Fibroblast of the conjunctiva (primary cell): Measurements from ENCODE around the gene ABCA6.
"Not testable (repeated sequence)": the region's sequence is repeated elsewhere in the genome, so short reads cannot be mapped to it uniquely, and the experiment has no call there.

Source experiments
- DNase-seq: peaks from one replicate; pipeline ENCODE4 v3.0.0-alpha.2; 2010; ENCODE audit warnings: low read depth

The ABCA6 gene

DNA sequence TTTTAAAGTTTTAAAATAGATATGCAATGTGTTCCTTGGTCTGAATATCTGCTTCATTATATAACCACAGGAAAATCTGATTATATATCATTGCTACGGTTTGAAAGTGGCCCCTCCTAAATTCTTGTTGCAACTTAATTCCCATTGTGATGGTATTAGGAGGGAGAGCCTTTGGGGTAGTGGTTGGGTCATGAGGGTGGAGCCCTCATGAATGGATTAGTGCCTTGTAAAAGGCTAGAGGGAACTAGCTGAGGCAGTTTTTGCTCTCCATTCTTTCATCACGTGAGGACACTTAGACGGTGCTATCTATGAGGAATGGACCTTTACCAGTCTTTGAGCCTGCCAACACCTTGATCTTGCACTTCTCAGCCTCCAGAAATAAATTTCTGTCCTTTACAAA is 7.6 kb downstream of the ABCA6 start:
- no peak for DNase-seq

DNA sequence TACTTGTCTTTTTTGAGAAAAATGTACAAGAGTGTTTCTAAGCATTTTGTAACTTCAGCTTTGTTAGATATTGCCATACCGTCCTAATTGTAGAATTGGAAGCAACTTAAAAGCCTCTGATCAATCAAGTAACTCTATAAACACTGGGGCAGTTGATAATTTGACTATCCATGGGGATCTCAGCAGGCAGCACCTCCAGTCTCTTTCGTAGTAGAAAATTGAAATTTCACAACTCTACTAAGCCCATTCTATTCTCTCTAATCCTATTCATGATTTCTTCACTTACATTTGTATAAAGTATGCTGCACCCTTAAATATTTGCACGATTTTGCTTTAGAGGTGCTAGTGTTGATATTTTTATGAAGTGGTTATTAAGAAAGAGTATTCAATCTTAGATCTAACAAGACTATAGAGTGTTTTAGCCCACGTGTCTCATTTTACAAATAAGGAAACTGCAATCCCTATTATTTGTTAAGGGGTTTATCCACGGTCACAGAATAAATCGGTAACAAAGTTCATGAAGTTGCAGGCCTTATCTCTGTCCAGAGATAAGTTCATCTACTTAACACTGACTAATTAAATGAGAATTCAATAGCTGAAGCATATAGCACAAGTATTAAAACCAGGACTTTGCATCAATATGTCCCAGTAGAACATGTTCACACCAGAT is 10.9 kb downstream of the ABCA6 start:
- DNase-seq, result no peak

DNA sequence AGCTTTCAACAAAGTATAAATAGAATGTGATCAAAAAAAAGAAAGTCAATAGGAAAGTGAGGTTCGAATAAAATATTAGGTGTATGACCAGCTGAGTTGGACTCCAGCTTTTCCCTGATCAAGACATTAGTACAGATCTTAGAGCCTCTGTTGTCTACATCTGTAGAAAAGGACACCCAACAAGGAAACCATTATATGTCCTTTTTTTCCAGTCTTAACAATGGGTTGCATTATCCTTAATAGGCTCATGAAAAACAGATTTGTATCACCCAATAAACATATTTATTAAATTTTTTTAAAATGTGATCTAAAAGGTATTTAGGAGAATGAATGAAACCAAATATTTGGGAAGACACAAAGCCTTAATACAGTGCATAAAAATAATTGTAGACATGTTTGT is 18.1 kb downstream of the ABCA6 start:
- no peak for DNase-seq

DNA sequence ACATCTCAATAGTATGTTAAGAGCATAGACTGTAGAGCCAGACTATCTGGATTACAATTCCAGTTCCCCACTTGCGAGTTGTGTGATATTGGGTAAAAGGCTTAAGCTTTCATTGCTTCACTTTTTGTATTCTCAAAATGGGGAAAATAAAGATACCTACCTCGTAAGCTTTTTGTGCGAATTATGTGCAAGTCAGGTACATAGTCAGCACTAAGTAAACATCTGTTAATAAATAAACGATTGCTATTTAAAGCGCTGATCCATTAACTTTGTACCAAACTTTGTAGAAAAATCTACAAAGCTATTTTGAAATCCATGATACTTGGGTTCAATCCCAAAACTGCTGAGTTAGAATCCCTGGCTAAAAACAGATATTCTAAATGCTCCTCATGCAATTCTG is 19.6 kb downstream of the ABCA6 start:
- no peak for DNase-seq

DNA sequence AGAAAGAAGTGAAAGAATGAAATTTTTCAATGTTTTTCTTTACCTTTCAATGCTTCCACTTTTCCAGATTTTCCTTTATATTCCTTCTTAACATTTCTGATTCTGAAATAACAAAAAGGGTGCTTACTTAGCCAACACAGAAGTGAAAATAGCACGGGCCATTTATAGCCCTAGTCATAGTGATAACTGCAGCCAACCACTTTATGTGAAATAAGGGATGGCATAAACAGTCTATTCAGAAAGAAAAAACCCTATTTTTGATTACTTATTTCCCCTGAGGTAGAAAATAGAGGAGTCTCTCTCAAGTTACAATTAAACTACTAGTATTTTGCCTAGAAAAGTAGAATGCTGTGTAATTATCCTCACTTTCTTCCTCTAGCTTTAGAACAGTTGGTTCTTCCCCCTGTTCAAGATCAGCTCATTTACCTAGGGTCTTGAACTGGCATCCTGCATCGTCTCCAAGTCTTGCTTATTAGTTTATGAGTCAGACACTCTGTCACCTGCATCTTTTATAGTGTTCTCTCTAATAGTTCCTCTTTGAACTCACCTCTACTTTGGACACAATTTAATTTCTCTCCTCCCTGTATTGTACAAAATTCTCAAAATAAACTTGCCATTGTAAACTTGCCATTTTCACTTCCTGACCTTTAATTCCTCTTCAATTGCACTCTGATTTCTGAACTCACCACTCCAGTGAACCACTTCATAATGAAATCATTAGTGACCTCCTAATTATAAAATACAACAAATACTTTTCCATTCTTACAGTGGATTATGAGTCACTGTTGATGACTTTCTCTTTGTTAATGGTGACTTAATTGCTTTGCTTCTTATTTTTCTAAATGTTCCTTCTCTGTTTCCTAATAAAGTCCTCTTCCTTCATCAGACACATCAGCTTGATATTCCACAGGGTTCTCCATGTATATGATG is 23.6 kb downstream of the ABCA6 start:
- DNase-seq, result no peak

DNA sequence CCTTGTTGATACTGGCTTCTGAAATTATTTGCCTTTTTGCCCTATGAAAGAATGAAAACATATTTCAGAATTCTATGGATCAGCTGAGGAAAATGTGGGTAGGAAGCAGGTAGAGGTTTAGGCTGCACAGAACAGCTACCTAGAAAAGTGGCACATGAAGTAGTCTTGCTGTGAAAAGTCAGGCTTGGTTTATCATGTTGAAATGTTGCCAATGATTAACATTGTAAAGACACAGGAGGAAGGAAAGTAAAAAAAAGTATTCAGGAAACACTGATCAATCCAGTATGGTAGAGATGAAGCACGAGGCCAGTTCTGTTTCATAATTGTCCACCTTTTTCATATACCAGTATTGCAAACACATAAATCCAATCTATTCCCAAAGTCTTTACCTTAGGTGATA is 29.9 kb downstream of the ABCA6 start:
- no peak for DNase-seq

DNA sequence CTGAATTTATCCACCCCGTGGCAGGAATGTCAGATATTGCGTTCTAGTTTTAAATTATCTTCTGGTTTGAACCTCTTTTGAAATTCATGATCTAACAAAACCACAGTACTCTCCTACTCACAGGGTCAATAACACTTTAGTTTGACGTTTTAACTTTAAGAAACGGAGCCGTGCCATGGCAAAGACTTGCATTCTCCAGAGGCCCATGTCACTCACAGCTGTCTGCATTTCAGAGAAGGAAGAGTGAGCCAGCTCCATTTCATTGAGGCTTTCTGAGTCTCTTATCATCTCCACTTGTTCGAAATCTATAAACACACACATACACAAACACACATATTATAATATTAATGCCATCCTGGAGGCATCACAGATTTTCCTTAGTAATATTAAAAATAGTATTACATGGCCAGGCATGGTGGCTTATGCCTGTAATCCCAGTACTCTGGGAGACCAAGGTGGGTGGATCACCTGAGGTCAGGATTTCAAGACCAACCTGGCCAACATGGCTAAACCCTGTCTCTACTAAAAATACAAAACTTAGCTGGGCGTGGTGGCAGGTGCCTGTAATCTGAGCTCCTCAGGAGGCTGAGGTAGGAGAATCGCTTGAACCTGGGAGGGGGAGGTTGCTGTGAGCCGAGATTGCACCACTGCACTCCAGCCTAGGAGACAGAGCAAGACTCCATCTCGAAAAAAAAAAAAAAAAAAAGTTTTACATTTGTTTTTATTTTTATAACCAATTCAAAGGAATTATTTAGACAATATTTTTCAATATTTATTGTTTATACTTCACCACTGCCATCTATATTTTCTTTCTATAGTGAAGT is 35.6 kb downstream of the ABCA6 start:
- DNase-seq, result no peak

DNA sequence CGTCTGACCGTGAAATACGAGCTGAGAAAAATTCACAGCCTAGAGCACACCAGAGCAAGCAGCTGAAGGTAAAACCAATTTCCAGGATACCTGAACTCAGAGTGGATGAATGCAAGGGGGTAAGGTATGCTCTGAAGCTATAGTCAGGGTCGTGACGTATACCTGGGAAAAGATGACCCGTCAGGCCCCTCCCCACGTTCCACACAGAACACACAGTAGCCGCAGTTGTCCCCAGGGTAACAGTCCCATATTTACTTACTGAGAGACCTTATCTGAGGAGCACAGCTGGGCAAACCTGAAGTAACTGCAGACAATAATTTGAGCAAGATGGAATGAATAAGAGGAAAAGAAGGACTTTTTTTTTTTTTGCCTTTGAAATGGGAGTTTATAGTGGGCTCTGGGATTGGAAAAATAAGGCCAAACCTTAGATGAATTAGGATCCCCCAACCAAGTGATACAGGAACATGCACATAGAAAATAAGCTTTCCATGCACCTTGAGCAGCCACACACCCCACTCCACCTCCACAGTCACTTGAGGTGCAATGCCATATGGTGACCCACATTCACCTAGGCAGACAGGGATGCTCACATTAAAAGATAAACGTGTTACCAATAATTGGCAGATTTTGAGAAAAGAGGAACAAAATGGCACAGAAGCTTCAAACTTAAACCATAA is 38.0 kb downstream of the ABCA6 start:
- no peak for DNase-seq

DNA sequence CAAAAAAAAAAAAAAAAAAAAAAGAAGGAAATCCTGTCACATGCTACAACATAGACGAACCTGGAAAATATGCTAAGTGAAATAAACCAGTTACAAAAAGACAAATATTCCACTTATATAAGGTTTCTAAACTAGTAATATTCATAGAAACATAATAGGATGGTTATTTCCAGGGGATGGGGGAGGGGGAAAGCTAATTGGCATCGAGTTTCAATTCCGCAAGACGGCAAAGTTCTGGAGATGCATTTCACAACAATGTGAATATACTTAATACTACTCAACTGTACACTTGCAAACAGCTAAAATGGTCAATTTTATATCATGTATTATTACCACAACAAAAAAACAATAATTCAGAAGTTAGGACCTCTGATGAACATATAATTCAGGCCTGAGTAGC is 43.1 kb downstream of the ABCA6 start:
- no peak for DNase-seq

DNA sequence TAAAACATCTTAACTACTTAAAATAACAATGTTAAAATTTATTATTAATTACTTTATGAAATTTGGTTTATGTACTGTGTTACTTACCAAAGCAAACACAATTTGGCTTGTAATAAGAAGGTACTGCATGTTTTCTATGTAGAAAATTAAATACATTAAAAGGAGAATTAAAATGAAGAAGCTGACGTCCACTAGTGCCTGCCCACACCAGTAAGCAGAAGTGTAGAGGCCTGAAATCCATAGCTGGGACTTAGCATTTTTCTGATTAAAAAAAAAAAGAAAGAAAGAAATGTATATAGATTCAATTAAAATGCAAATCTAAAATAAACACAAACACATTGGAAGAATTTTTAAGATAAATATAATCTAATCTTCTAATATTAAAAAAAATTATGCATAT is 45.2 kb downstream of the ABCA6 start:
- DNase-seq, result no peak

DNA sequence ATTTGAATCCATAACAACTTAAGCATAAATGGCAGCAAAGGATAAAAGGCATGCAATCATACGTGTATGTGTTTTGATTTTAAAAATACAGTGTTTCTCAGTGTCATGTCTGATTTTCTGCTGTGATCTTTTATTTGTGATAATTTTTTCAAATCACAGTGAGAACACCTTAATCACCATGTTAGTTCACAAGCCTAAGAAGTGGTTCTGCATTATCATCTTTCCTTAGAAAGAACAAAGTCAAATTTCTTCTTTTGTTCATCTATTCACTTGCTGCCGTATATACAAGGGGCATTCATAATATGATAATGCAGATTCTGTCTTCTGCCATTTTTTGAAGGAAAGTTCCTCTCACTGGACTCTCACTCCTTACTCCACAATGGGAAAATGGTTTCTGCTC is 47.7 kb downstream of the ABCA6 start:
- no peak for DNase-seq

DNA sequence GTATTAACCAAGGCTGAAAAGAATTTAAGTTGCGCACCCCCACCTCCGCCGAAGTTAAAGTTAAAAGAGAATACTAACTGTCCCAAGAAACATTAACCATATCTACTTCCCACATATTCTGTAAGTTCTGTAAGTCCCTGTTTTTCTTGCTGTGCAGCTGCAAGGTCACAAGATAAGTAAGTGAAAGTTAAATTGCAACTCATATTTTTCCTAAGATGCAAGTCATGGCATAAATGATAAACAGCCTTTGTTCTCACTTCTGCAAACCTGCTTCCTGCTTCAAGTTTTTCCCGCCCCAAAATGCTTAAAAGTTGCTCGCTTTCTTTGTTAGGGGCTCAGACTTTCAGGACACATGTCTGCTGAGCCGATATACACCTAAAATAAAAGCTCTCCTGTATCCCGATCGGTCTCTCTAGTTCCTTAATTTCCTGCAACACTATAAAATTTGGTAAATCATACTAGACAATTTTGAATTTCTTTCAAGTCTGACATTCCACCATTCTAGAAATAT is 48.4 kb downstream of the ABCA6 start:
- no peak for DNase-seq

DNA sequence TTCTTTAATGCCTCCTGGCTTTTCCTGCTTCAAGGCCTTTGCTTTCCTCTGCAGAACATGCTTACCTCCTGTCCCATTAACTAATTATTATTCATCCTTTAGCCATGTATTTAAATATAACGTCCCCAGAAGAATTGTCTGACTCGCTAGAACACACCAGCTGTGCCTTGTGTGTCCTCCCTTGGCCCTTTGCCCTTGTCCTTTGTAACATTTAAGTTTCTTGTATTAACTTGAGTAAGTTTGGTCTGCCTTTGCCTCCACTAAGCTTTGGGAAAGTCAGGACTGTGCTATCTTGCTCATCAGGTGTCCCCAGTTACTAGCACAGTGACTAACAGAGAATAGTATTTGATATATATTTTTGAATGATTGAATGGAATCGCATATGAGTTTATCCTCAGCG is 51.3 kb downstream of the ABCA6 start:
- no peak for DNase-seq

DNA sequence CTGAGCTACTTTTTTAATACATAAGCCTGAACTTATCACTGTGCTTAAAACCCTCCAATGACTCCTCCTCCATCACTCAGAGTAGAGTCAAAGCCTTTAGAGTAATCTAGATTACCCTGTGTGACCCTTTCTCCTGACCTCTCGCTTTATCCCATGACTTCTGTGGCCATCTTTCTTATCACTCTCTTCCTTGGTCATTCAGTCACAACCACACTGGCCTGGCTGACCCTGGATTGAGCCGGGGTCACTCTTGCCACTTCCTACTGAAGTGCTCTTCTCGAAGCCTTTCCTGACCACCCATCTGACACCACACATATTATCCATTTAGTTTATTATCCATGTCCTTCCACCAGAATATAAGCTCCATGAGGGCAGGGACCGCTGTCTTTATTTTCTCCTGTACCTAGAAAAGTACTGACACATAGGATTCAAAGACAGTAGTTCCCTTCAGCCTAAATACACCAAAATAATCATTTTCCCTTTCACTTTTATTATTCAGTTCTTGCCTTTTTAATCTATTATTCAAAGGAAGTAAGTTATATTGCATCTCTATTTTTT is 53.0 kb downstream of the ABCA6 start:
- no peak for DNase-seq

DNA sequence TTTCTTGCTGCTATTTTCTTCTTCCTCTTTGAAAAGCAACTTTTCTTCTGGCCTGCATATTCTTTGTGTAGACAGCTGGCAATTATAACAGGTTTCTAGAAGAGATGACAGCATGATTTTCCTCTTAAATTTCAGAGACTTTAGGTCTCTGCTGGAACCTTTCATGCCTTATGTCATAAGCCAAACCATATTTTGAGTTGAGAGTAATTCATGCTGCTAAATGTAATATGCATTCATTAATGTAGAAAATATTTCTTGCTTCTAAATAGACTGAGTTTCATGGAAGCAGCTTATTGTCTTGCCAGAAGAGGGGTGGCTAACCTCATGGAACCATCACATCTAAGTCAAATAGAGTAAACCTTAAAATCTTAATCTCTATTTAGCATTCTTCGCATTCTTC is 55.1 kb downstream of the ABCA6 start:
- DNase-seq, result no peak

DNA sequence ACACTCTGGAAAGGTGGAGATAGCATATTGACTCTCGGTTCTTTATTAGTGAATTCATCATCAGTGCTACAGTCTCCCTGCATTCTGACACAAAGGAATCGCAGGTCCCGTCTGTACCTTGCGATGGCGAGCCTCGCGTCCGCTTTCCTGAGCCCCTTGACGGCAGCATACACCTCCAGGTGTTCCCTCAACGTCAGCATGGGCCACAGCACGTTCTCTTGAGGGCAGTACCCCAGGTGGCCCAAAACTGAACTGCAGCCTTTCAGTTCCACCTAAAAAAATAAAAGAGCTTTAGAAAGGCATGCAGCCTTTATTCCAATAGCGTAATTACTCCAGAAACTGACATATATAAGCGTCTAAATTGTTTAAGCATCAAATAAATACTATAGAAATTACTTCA is 56.8 kb downstream of the ABCA6 start:
- no peak for DNase-seq

DNA sequence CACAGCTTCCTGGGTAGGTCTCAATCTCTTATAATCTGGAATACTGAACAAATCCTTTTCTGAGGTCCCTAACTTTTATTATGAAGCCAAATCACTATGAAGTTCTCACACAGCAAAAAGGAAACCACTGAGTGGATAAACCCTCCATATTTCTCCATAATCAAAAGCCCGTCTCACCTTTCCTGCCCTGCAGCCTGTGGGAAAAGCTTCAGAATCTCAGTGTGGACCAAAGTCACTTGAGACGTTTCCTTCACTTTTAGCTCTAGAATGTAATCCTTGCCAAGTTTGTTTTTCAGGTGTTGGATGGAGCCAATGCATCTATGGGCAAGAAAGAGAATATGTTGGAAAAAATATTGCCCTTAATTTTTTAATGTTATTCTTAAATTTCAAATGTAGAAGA is 59.0 kb downstream of the ABCA6 start:
- no peak for DNase-seq

DNA sequence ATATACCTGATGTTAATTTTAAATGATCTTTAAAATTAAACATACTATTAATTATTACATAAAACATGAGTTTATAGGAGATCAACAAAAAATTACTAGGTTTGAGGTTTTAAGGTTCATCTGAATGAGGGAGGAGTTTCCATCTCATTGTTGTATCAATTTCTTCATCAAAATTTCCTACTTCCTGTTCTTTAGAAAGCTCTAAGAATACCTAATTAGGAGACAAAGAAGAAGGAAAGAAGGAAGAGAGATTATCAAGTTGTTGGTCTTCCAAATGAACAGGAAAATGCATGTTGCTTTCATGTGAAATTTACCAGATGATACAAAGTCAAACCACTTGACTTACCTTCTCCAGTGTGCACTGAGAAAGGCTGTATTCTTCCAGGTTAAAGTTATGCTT is 62.8 kb downstream of the ABCA6 start:
- DNase-seq, result no peak

DNA sequence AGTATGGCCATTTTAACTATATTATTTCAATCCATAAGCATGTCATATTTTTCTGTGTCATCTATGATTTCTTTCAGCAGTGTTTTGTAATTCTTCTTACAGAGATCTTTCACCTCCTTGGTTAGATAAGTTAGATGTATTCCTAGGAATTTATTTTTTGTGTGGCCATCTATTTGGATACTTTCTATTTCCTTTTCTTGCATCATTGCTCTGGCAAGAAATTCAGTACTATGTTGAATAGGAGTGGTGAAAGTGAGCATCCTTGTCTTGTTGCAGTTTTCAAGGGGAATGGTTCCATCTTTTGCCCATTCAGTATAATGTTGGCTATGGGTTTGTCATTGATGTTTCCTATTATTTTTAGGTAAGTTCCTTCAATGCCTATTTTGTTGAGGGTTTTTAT is 65.9 kb downstream of the ABCA6 start:
- DNase-seq, result no peak

DNA sequence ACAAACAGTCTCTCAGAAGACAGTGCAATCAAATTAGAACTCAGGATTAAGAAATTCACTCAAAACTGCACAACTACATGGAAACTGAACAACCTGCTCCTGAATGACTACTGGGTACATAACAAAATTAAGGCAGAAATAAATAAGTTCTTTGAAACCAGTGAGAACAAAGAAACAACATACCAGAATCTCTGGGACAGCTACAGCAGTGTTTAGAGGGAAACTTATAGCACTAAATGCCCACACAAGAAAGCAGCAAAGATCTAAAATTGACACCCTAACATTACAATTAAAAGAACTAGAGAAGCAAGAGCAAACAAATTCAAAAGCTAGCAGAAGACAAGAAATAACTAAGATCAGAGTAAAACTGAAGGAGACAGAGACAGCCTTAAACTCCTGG is 68.3 kb downstream of the ABCA6 start:
- DNase-seq, result not testable (repeated sequence)

DNA sequence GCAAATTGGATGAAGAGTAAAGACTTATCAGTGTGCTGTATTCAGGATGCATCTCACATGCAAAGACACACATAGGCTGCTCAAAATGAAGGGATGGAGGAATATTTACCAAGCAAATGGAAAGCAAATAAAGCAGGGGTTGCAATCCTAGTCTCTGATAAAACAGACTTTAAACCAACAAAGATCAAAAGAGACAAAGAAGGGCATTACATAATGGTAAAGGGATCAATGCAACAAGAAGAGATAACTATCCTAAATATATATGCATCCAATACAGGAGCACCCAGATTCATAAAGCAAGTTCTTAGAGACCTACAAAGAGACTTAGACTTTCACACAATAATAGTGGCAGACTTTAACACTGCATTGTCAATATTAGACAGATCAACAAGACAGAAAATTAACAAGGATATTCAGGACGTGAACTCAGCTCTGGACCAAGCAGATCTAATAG is 68.9 kb downstream of the ABCA6 start:
- not testable (repeated sequence) for DNase-seq

DNA sequence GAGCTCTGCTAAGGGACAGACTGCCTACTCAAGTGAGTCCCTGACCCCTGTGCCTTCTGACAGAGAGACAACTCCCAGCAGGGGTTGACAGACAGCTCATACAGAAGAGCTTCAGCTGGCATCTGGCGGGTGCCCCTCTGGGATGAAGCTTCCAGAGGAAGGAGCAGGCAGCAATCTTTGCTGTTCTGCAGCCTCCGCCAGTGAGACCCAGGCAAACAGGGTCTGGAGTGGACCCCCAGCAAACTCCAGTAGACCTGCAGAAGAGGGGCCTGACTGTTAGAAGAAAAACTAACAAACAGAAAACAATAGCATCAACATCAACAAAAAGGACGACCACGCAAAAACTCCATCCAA is 70.5 kb downstream of the ABCA6 start:
- not testable (repeated sequence) for DNase-seq
